ENCODE data around the gene ZBTB3. TPM values are rescaled to one million over a fixed set of nuclear protein-coding genes. Genes with fewer than 3 reads are reported as not detected.

Gene ZBTB3
- total and polyA plus RNA-seq, 9 of the 15 experiments (the other 6 are each of a cell fraction or from before 2014, with no cell fraction given), result 1.9 to 10.0 (median 4.9) TPM

- TF ChIP-seq ZNF263 (CRISPR knock-in tag; IDR thresholded peaks at IDR 0.05; ENCODE audit: borderline replicate concordance) (0 out of 2 replicates have a peak, but pooled peaks have one; percentile 55), TFAM (CRISPR knock-in tag; conservative IDR thresholded peaks at IDR 0.05) (no peak), KDM2B (CRISPR knock-in tag; IDR thresholded peaks at IDR 0.05) (no peak), RBM34 (IDR thresholded peaks at IDR 0.05; ENCODE audit: borderline replicate concordance, insufficient read depth, low read length) (no peak), CREM (IDR thresholded peaks at IDR 0.05; ENCODE audit: low read depth) (0 out of 2 replicates have a peak, but pooled peaks have one; percentile 12), NONO (IDR thresholded peaks at IDR 0.05; ENCODE audit: low read depth in 2 of 2, low read length in 1 of 2) (peak in 1 of 2 experiments; percentile 97; a peak in 2 of 4 replicates), CHD2 (IDR thresholded peaks at IDR 0.05; ENCODE audit: low read depth, low read length) (peak; percentile 49; the same call in 1 of the 2 replicates), RCOR1 (IDR thresholded peaks at IDR 0.05; ENCODE audit: borderline replicate concordance in 1 of 2, low read depth in 2 of 2, low read length in 2 of 2) (peak in 1 of 2 experiments; percentile 71; a peak in 1 of 4 replicates), SMARCE1 (IDR thresholded peaks at IDR 0.05) (0 out of 2 replicates have a peak, but pooled peaks have one; percentile 15), PRDM10 (IDR thresholded peaks at IDR 0.05; ENCODE audit: partially characterized antibody) (peak; percentile 99), HDGF (IDR thresholded peaks at IDR 0.05) (0 out of 2 replicates have a peak, but pooled peaks have one; percentile 11), EHMT2 (IDR thresholded peaks at IDR 0.05) (no peak)
Observed at GRCh38 chr11:62707277-62707861, 46.6 kb downstream of the ZBTB3 start, which contains the start of the genes BSCL2 and GNG3 (continued).

Data from K562 (cell line).